WTC11 (cell line): ENCODE measurements around the gene MIGA1.

ENCODE experiments used
- CREB1 ChIP-seq: sonication (generic); formaldehyde crosslinking; IDR thresholded peaks from 2 replicates; pipeline ENCODE4 v1.8.0; 2023; ENCODE audit warnings: mild to moderate bottlenecking, missing genetic modification reagents
- FOXK1 ChIP-seq: sonication (generic); formaldehyde crosslinking; IDR thresholded peaks from 2 replicates; pipeline ENCODE4 v1.8.0; 2022; ENCODE audit warnings: mild to moderate bottlenecking, moderate library complexity, missing genetic modification reagents
- KAT7 ChIP-seq: sonication (generic); formaldehyde crosslinking; IDR thresholded peaks from 2 replicates; pipeline ENCODE4 v1.8.1; 2023; ENCODE audit warnings: missing genetic modification reagents, mild to moderate bottlenecking, borderline replicate concordance
- SOX15 ChIP-seq: fragments of 250-450 bp; sonication (Bioruptor Pico); IDR thresholded peaks from 2 replicates; pipeline ENCODE4 v1.9.0; 2021; ENCODE audit warnings: mild to moderate bottlenecking
- TEAD4 ChIP-seq: sonication (generic); formaldehyde crosslinking; IDR thresholded peaks from 2 replicates; pipeline ENCODE4 v1.8.0; 2022; ENCODE audit warnings: mild to moderate bottlenecking, missing genetic modification reagents
- ZNF121 ChIP-seq: sonication (generic); formaldehyde crosslinking; IDR thresholded peaks from 2 replicates; pipeline ENCODE4 v1.8.0; 2023; ENCODE audit warnings: missing genetic modification reagents
- TF ChIP-seq, protein P1 (sequence below): sonication (generic); formaldehyde crosslinking; IDR thresholded peaks from 2 replicates; pipeline ENCODE4 v1.8.1; 2023; ENCODE audit warnings: mild to moderate bottlenecking, moderate library complexity, missing genetic modification reagents
- TF ChIP-seq, protein P2 (sequence below): fragments of 200-600 bp; IDR thresholded peaks from 2 replicates; pipeline ENCODE4 v1.8.0; 2022; ENCODE audit warnings: antibody characterized with exemption
- TF ChIP-seq, protein P3 (sequence below): sonication (generic); formaldehyde crosslinking; IDR thresholded peaks from 2 replicates; pipeline ENCODE4 v1.8.1; 2023; ENCODE audit warnings: mild to moderate bottlenecking, missing genetic modification reagents, moderate library complexity
- TF ChIP-seq, protein P4 (sequence below): sonication (generic); formaldehyde crosslinking; conservative IDR thresholded peaks from 2 replicates; pipeline ENCODE4 v1.8.1; 2023; ENCODE audit warnings: mild to moderate bottlenecking, low read depth, missing genetic modification reagents, moderate library complexity
- TF ChIP-seq, protein P5 (sequence below): sonication (generic); formaldehyde crosslinking; IDR thresholded peaks from 2 replicates; pipeline ENCODE4 v1.8.1; 2023; ENCODE audit warnings: mild to moderate bottlenecking, missing genetic modification reagents

DNA sequence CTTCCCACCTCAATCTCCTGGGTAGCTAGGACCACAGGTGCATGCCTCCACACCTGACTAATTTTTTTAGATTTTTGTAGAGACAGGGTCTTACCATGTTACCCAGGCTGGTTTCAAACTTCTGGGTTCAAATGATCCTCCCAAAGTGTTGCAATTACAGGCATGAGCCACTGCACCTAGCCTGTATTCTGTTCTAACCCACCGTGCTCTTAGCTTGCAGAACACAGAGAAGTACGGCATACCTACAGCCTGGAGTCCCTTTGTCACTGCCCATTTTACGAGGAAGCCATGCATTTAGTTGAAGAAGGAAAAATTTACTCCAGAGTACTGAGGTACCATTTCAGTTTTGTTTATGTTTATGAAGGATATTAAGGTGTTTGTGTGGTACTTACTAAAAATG lies 79.3 kb downstream of the MIGA1 start:
- TF ChIP-seq SOX15 (CRISPR knock-in tag): no peak
- TF ChIP-seq, protein P1, sequence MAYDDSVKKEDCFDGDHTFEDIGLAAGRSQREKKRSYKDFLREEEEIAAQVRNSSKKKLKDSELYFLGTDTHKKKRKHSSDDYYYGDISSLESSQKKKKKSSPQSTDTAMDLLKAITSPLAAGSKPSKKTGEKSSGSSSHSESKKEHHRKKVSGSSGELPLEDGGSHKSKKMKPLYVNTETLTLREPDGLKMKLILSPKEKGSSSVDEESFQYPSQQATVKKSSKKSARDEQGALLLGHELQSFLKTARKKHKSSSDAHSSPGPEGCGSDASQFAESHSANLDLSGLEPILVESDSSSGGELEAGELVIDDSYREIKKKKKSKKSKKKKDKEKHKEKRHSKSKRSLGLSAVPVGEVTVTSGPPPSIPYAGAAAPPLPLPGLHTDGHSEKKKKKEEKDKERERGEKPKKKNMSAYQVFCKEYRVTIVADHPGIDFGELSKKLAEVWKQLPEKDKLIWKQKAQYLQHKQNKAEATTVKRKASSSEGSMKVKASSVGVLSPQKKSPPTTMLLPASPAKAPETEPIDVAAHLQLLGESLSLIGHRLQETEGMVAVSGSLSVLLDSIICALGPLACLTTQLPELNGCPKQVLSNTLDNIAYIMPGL: no peak
- TF ChIP-seq CREB1: no peak
- no peak for TF ChIP-seq ZNF121 (CRISPR knock-in tag)
- TF ChIP-seq, protein P2, sequence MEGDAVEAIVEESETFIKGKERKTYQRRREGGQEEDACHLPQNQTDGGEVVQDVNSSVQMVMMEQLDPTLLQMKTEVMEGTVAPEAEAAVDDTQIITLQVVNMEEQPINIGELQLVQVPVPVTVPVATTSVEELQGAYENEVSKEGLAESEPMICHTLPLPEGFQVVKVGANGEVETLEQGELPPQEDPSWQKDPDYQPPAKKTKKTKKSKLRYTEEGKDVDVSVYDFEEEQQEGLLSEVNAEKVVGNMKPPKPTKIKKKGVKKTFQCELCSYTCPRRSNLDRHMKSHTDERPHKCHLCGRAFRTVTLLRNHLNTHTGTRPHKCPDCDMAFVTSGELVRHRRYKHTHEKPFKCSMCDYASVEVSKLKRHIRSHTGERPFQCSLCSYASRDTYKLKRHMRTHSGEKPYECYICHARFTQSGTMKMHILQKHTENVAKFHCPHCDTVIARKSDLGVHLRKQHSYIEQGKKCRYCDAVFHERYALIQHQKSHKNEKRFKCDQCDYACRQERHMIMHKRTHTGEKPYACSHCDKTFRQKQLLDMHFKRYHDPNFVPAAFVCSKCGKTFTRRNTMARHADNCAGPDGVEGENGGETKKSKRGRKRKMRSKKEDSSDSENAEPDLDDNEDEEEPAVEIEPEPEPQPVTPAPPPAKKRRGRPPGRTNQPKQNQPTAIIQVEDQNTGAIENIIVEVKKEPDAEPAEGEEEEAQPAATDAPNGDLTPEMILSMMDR: no peak
- TF ChIP-seq, protein P3, sequence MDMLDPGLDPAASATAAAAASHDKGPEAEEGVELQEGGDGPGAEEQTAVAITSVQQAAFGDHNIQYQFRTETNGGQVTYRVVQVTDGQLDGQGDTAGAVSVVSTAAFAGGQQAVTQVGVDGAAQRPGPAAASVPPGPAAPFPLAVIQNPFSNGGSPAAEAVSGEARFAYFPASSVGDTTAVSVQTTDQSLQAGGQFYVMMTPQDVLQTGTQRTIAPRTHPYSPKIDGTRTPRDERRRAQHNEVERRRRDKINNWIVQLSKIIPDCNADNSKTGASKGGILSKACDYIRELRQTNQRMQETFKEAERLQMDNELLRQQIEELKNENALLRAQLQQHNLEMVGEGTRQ: no peak
- TF ChIP-seq, protein P4, sequence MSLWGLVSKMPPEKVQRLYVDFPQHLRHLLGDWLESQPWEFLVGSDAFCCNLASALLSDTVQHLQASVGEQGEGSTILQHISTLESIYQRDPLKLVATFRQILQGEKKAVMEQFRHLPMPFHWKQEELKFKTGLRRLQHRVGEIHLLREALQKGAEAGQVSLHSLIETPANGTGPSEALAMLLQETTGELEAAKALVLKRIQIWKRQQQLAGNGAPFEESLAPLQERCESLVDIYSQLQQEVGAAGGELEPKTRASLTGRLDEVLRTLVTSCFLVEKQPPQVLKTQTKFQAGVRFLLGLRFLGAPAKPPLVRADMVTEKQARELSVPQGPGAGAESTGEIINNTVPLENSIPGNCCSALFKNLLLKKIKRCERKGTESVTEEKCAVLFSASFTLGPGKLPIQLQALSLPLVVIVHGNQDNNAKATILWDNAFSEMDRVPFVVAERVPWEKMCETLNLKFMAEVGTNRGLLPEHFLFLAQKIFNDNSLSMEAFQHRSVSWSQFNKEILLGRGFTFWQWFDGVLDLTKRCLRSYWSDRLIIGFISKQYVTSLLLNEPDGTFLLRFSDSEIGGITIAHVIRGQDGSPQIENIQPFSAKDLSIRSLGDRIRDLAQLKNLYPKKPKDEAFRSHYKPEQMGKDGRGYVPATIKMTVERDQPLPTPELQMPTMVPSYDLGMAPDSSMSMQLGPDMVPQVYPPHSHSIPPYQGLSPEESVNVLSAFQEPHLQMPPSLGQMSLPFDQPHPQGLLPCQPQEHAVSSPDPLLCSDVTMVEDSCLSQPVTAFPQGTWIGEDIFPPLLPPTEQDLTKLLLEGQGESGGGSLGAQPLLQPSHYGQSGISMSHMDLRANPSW: no peak
- TF ChIP-seq KAT7 (CRISPR knock-in tag): no peak
- TF ChIP-seq, protein P5, sequence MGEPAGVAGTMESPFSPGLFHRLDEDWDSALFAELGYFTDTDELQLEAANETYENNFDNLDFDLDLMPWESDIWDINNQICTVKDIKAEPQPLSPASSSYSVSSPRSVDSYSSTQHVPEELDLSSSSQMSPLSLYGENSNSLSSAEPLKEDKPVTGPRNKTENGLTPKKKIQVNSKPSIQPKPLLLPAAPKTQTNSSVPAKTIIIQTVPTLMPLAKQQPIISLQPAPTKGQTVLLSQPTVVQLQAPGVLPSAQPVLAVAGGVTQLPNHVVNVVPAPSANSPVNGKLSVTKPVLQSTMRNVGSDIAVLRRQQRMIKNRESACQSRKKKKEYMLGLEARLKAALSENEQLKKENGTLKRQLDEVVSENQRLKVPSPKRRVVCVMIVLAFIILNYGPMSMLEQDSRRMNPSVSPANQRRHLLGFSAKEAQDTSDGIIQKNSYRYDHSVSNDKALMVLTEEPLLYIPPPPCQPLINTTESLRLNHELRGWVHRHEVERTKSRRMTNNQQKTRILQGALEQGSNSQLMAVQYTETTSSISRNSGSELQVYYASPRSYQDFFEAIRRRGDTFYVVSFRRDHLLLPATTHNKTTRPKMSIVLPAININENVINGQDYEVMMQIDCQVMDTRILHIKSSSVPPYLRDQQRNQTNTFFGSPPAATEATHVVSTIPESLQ (CRISPR knock-in tag): no peak
- TF ChIP-seq FOXK1 (CRISPR knock-in tag): no peak
- TF ChIP-seq TEAD4: no peak
